Kidney tubule cell (primary cell): ENCODE data around the gene LHFPL2.

Experiments
- DNase-seq: peaks from one replicate; pipeline ENCODE4 v3.0.0-alpha.2; 2018; ENCODE audit warnings: low spot score

Gene LHFPL2

DNA sequence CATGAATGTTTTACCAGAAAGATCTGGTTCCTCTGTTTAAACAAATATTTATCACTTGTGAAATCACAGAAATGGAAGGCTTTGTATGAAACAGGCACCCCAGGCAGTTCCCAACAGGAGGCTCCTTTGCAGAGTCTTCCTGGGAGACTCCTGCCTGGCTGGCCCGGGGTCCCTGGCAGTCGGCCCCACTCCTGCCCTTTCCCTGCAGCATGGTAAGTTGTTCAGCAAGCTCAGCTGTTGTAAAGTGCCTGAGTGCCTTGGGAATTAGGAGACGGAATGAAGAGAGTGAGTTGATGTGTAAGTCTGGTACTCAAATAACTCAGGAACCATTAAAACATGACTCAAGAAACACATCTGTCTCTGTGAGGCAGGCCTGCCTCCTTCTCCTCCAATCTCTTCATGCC, 17.5 kb upstream of the LHFPL2 start:
- no peak for DNase-seq

DNA sequence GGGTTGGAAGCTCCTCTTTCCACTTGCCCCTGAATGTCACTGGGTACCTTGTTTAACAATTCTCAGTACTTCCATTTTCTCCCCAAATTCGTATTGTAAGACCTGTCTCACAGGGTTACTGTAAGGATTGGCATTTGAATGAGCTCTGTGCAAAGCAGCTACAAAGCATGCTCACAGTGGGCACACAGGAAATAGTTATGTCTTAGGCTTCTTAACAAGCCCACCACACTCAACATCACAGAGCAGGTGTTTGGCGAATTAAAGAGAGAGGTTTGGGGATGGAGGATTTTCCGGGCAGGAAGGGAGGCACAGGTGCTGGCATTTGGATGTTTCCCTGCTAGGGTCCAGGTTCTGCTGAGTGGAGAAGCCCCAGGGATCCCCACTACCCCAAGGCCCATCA, 17.0 kb upstream of the LHFPL2 start:
- no peak for DNase-seq

DNA sequence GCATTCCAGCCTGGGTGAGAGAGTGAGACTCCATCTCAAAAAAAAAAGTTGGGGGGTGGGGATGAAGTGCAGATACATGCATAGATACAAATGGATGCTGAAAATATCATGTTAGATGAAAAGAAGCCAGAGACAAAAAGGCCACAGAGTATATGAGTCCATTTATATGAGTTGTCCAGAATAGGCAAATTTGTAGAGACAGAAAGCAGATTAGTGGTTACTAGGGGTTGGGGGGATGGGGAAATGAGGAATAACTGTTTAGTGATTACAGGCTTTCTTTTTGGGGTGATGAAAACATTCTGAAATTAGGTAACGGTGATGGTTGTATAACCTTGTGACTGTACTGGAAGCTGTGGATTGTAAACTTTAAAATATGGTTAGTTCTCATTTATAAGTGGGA, 13.8 kb upstream of the LHFPL2 start:
- DNase-seq, result no peak

DNA sequence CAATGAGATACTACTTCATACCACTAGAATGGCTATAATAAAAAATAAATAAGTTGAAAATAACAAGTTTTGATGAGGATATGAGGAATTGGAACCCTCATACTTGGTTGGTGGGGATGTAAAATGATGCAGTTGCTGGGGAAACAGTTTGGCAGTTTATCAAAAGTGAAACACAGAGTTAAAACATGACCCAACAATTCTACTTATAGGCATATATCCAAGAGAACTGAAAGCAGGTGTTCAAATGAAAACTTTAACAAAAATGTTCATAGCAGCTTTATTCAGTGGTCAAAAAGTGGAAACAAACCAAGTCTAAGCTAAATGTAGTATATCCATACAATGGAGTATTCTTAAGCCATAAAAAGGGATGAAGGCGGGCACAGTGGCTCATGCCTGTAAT, 13.1 kb upstream of the LHFPL2 start:
- no peak for DNase-seq

DNA sequence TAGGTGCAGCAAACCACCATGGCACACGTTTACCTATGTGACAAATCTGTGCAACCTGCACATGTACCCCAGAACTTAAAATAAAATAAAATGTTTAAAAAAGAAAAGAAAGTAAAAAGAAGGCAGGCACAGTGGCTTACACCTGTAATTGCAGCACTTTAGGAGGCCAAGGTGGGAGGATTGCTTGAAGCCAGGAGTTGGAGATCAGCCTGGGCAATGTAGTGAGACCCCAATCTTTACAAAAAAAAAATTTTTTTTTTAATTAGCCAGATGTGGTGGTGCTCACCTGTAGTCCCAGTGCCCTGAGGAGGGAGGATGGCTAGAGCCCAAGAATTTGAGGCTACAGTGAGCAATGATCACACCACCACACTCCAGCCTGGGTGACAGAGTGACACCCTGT, 12.5 kb upstream of the LHFPL2 start:
- DNase-seq, result no peak

DNA sequence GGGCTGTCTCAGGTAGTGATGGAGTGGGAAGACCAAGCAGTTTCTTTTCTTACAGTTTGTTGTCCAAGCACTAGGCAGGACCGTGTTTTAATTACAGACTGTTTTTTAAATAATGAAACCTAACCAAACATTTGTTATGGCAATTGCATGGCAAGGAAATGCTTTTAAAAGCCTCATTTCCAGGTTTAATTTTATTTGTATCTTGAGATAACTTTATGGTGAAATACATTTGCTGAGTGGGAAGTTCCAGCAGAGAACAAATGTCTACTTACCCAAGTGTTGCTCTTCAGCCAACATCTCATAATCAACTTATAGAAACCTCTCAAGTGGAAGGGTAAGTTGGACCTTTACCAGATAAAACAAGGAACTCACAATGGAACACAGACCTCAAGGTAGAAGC, 11.8 kb upstream of the LHFPL2 start:
- no peak for DNase-seq

DNA sequence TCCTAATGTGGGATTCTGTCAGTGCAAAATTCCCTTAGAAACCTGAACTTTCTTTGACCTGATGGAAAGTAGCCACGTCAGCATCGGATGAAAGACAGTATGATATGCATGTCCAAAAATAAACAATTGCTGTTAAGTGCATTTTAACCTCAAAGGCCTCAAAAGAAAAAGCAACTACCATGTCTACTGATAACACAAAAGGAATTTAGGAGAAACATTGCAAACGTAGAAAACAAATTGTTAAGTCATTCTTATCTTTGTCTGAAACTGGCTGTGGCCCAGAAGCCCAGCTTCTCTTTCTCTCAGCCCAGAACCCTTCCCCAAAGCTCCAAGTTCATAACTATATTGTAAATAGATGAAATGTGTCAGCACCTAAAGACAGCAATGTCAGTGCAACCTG, 11.1 kb upstream of the LHFPL2 start:
- no peak for DNase-seq

DNA sequence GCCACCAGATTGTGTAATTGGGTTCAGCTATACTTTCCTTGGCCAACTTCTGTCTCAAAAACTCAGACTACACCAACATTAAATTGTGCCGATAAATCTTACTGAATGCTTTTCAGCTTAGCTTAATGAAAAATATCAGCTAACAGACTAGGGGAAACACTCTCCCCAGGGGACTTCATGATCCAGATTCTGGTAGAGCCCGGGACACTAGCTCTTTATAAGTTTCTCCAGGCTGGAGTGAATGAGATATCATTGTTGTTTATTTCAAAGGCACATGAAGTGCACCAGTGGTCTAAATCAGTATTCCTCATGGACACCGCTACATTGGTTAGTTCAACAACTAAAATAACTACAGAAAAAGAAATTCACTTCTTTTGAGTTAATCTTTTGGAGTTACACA, 10.5 kb upstream of the LHFPL2 start:
- no peak for DNase-seq

DNA sequence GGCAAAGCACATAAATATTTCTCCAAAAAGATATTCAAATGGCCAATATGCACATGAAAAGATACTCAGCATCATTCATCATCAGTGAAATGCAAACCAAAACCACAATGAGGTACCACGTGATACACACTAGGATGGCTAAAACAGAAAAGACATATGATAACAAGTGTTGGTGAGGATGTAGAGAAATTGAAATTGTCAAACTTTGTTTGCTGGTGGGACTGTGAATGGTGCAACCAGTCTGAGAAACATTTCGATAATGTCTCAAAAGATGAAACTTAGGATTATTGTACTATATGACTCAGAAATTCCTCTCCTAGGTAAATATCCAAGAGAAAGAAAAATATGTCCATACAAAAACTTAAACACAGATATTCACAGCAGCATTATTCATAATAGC, 8.6 kb upstream of the LHFPL2 start:
- no peak for DNase-seq

DNA sequence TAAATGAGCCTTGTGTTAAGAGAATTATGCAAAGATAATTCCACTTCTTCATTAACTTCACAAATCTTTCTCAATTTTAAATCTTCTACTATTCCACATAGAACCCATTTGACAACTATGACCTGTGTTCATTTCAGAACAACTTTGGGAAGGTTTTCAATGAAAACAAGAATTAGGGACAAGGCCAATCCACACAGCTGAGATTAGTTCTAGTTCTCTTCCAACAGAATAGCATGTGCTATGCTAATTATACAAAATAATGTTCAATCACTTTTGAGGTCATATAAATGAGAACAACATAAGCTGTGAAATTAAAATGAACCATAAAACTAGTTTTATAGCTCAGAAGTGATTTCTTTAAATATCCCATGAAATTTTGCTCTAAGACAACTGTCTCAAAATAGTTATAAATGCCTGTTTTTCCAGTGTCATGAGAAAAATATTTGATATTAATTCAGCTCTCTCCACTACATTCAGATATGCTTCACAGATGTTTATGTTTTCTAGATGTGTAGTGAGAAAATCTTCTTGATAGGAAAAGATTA, 7.2 kb upstream of the LHFPL2 start:
- no peak for DNase-seq

DNA sequence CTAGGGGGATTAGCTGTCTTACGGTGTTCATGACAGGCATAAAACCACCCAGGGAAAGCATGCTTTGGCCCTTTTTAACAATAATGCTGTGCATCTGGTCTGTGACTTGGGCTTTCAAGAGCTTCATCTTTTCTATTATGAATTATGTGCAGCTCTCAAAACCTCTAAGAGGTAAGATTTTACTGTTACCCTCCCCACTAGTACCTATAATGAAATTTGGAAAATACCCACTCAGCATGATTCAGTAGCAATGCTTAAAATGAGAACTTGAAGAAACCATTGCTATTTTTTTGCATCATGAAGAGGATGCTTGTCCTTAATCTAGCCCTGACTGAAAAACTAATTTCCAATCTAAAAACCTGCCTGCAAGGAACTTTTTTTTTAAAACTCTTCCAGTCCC, 5.8 kb upstream of the LHFPL2 start:
- no peak for DNase-seq

DNA sequence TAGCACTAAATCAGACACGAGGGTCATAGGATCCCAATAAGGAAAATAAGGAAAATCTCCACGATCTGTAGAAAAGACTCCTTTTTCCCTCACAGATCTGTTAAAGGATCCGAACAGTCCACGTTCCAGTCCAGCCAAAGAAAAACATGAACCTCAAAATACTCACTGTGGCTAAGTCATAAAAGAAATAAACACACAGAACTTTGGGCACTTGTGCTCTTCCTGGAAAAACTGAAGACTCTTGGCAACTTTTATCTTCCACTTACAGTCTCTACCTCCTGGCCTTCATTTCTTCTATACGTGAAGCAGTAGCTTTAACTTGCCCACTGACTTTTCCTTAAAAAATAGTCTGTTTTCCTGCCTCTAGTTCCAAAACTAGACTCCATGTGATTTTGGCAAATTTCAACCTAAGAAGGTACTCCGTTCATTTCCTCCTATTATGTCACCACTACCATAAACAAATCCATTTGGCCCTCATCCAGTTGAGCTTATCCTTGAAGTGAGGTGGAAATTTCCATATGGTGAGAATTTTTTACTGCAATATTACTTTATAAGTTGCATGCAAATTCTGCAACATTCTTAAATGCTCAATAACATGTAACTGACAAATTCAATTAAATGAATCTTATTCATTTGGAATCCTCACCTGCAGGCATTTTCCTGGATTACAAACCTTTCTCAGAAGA, 5.3 kb upstream of the LHFPL2 start:
- no peak for DNase-seq

DNA sequence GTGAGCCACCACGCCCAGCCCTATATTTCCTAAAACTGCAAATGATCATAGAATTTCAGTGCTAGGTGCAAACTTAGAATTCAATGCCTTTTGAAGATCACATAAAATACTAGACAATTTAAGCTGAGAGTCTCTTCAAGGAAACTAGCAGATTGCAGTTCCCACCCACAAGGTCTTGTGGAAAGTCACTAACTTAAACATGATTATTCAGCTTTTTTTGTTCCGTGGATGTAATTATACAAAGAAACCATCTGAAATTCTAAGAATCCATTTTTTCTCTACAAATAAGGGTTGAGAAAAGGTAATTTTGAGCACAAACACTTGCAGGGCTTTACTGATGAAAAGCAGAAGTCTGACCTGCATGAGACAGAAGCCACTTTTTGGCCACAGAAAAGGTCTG, 4.5 kb upstream of the LHFPL2 start:
- DNase-seq, result no peak

DNA sequence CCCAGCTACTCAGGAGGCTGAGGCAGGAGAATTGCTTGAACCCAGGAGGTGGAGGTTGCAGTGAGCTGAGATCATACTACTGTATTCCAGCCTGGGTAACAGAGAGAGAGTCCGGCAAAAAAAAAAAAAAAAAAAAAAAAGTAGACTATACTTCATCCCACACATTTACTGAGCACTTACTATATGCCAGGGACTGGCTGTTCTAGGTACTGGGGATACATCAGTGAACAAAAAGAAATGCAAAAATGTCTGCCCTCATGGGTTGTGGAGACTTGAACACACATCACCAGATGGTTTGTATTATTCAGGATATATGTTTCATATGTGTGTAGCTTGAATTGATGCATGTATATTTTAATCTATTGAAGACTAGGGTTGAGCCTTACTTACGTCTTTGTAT, 2.9 kb upstream of the LHFPL2 start:
- no peak for DNase-seq

DNA sequence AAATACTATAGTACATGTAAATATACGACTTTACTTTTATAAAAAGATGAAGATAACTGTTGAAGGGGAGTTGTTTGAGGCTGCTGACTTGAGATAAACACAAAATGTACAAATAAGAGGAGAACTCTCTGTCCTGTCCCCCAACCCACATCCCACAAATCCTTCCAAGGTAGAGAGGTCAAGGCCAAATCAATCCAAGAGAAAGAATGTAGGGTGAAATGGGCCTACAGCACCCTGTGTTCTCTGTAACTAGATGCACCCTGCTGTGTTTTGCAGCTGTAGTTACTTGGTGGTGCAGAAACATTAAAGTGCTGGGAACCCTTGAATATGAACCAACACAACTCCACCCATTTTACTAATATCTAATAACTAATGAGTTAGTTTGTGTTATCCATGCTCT, 2.0 kb upstream of the LHFPL2 start:
- DNase-seq, result no peak

DNA sequence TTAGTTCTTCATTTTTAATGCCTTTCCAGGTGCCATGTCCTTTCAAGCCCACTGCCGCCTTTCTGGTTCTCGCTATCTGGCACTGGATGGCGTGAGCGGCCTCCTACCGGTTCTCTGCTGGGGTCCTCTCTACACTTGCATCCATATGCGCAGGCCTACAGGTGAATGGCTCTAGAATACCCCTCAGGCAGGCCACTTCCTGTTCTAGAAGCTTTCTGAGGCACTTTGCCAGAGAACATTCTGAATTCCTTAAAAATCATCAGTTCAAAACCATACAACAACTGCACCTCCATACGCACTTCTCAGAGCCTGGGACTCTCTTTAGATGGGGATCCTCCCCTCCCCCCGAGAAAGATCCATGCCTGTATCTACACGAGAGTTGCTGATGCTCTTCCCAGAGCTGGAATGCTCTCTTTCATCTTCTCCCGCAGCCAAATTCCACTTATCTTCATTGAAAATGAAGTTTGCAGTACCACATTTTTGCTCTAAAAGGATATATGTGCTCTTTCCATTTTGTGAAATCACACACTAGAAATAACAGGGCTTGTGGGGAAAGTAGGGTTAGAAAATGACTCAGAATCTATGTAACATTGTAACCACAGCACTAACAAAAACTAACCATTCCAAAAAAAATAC, 1.4 kb upstream of the LHFPL2 start:
- DNase-seq, result peak; percentile 16

DNA sequence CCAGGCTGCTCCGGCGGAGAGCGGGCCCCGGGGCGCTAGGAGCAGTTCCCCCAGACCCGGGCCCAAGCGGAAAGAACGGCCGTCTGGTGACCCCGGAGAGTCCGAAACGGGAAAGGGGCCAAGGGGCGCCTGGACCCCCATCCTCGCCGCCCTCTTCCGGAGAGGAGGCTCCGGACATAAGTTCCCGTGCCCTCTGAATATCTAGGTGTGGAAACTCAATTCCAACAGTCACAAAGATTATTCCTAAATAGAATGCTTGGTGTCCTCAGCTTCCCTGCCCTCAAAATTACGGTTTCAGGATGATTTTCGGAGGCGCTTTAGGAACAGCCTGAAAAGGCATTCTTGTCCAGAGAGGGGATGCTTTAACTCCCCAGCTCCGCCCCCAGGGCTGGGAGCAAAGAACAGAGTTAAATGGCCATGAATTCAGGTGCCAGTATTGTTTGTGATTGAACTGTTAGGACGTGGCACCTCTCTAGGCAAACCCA, 681 bp upstream of the LHFPL2 start:
- no peak for DNase-seq

DNA sequence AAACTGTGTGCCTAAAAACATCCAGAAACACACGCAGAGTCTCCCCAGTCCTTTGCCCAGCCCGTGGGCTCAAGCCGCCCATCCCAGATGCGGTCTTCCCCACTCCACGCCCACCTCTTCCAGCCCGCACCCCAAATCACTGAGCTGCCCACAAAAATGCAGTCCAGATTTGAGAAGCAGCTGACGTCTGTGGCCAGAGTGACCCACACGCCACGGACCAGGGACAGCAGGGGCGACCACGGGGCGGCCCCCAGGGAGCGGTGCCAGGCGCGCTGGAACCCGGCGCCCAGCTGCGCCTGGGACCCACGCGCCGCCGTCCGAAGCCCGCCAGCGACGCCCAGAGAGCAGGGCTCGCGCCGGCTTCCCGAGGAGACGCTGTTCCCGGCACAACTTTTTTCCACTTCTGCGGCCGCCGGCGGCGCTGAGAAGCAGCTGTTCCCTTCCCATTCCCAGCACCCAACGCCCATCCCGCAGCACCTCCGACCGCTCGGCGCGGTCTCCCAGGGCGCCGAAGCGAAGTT, 674 bp downstream of the LHFPL2 start:
- peak; percentile 65 for DNase-seq

DNA sequence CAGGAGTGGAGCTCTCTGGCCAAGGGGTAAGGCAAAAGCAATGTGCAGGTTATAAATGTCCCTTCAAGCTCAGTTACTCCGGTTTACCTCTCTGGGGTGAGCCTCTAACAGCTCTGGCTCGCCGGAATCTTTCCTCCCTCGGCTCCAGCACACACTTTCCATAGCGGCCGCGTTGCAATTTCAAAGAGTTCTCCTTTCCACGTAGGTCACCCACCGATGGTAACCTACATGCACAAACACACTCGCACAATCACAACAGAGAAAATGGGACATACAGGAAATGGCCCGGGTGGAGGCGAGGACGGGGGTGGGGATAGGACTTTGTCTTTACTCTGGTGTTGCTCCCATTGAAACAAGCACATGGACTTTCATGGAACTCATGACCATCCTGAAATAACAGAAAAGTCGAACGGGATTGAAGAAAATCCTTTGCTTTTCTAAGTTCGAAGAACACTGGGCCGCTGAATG, 1.2 kb downstream of the LHFPL2 start:
- peak; percentile 49 for DNase-seq

DNA sequence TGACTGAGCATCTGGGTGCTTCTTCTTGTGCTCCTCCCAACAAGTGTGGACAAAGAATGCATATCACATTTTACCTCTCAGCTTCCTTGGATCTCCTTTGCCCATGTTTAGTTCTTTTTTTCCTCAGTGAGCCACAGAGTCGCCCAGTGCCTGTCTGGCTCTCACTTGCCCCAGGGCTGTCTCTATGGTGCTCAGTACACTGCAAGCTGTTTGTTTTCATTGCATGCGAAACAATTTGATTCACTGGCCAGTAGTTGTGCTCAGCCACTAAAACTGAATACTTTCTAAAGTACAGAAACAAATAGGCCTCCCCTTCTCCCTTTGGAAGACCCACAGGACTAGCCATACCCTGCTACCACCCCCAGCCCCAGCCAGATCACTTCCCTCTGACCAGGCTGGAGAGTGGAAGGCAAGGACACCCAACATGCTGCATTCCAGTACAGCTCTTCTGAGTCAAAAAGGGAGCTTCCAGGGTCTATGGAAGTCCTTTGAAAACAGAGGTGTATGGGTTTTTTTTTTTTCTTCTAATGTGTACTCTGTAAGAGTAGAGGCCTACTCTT, 3.8 kb downstream of the LHFPL2 start:
- no peak for DNase-seq

DNA sequence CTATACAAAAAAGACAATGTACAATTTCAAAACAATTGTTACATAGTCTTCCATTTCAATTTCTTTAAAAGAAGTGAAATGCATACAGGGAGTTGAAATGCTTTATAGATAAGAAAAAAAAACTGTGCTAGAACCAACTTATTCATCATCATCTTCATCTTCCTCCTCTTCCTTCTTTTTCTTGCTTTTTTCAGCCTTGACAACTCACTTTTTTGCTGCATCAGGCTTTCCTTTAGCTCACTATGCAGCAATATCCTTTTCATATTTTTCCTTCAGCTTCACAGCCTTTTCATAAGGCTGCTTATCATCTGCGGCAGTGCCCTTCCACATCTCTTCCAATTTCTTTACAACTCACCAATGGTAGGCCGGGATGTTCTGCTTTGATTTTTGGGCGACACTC, 4.4 kb downstream of the LHFPL2 start:
- DNase-seq, result no peak

DNA sequence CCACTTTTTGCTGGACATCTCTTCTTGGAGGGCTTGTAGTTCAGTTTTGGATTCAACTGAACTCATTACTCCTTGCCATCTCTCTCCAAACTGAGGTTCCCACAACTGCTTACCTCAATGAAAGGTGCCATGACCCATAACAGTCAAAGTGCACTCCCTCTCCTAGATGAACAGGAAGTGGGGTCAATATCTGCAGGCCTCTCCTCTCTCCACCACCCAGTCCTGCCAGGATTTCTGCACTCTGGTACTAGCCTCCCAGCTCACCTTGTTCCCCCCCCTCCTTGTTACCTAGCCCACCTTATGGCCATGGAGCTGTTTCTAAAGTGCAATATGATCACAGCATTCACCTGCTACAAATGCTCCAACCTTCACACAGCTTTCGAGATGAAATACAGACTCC, 5.9 kb downstream of the LHFPL2 start:
- no peak for DNase-seq
